ENCODE data around the gene BMX.
A peak's percentile ranks its signal among the peaks of the same experiment; 100 is the strongest.

BMX gene

DNA sequence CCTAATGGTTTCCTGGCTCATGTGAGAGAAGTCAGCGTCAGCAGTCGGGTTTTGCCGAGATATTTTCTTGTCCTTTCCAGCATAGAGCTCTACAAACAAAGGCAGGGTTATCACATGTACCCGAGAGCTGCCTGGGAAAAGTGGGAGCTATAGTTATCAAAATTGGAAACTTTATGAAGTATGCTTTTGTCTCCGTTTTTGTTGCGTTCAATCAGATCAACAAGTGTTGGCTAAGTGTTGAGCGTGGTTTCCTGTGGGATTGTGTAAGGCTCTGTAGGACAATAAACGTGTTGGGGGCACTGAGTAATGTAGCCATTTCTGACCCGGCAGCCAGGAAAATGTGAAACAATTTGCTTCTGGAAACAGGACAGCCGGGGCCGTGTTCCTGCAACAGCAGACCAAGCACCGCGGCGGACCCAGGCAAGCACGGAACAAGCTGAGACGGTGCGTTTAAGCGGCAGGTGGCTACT is at the start of gene BMX:
TSS of gene BMX (plus strand) at position 311 of the 470 bp plus-strand sequence. CDS start 7,547 bp downstream, outside the sequence.
- DNase-seq (ENCODE audit: extremely low read depth, insufficient read length) = no peak
- Histone ChIP-seq H3K27me3 (replicated peaks; ENCODE audit: control insufficient read depth, insufficient read depth, low read length) (no peaks in the 10 kb centered on the region; the same call in 1 of the 2 replicates), H3K4me3 (replicated peaks; ENCODE audit: low read depth, low read length) (no peak within 1 kb of the TSS), H3K36me3 (ENCODE audit: control insufficient read depth, insufficient read depth, low read length) (no peaks in the 10 kb centered on the region)
- TF ChIP-seq, protein P1, sequence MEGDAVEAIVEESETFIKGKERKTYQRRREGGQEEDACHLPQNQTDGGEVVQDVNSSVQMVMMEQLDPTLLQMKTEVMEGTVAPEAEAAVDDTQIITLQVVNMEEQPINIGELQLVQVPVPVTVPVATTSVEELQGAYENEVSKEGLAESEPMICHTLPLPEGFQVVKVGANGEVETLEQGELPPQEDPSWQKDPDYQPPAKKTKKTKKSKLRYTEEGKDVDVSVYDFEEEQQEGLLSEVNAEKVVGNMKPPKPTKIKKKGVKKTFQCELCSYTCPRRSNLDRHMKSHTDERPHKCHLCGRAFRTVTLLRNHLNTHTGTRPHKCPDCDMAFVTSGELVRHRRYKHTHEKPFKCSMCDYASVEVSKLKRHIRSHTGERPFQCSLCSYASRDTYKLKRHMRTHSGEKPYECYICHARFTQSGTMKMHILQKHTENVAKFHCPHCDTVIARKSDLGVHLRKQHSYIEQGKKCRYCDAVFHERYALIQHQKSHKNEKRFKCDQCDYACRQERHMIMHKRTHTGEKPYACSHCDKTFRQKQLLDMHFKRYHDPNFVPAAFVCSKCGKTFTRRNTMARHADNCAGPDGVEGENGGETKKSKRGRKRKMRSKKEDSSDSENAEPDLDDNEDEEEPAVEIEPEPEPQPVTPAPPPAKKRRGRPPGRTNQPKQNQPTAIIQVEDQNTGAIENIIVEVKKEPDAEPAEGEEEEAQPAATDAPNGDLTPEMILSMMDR (IDR thresholded peaks at IDR 0.05; ENCODE audit: insufficient read depth, low read length, poor library complexity, severe bottlenecking) = no peak

DNA sequence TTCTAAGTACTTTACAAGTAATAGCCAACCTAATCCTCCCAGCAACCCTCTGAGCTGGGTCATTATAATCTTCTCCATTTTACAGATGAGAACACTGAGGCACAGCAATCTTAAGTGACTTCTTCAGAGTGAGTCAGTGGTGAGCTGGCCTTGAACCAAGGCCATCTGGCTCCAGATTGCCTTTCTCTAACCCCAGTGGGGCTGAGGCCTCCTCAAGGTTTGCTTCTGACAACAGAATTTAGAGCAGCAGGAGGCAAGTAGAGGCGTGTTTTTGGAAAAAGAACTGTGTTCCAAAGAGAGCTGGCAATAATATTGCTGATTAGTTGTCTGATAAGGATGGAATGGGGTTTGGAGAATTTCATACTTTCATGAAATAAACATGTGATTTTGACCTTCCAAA is 48.7 kb upstream of the BMX start:
- TF ChIP-seq, protein P1 (IDR thresholded peaks at IDR 0.05; ENCODE audit: insufficient read depth, low read length, poor library complexity, severe bottlenecking) = no peak
- Histone ChIP-seq H3K36me3 (ENCODE audit: control insufficient read depth, insufficient read depth, low read length) (no peaks in the 10 kb centered on the region), H3K27me3 (replicated peaks; ENCODE audit: control insufficient read depth, insufficient read depth, low read length) (no peaks in the 10 kb centered on the region), H3K4me3 (replicated peaks; ENCODE audit: low read depth, low read length) (no peak overlapping the region)
- DNase-seq (ENCODE audit: extremely low read depth, insufficient read length) = no peak

DNA sequence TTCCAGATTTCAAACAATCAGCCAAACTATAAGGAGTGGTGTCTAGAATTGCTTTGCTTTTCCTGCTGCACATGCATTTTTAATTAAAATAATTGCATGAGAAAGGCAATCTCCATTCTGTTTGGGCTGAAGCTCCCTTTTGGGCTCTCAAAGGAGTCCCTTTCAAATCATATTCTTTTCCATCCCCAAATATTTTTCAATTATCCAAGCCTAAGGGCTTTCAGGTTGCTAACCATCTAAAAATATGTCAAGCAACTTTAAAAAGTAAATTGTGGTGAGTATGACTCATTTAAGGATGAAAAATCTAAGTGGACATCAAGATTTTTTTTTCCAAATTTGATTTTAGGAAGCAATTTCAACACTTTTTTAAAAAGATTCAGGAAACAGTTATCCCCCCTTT is 35.9 kb upstream of the BMX start:
- no peak for DNase-seq (ENCODE audit: extremely low read depth, insufficient read length)
- Histone ChIP-seq H3K4me3 (replicated peaks; ENCODE audit: low read depth, low read length) (no peak overlapping the region), H3K27me3 (replicated peaks; ENCODE audit: control insufficient read depth, insufficient read depth, low read length) (no peaks in the 10 kb centered on the region), H3K36me3 (ENCODE audit: control insufficient read depth, insufficient read depth, low read length) (no peaks in the 10 kb centered on the region)
- TF ChIP-seq, protein P1 (IDR thresholded peaks at IDR 0.05; ENCODE audit: insufficient read depth, low read length, poor library complexity, severe bottlenecking) = no peak

DNA sequence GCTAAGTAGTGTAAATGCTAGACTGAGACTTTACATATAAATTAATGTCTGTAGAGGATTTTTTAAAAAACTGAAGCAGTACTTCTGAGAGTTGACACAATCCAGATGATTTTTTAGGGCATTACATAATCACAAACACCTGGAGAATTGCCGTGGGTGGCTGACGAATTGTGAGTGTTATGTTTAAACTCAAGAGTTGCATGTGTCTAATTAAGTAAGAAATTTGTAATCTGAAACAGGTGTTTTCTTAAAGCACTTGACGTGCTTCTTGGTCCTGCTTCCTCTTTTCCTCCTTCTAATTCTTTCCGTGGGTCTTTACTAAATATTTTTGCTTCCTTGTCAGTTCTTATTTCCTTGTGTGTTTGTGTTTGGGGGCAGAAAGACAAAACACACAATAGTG is 35.3 kb upstream of the BMX start:
- DNase-seq (ENCODE audit: extremely low read depth, insufficient read length) = peak; percentile 58
- no peaks in the 10 kb centered on the region for H3K27me3 ChIP-seq (replicated peaks; ENCODE audit: control insufficient read depth, insufficient read depth, low read length)
- TF ChIP-seq, protein P1 (IDR thresholded peaks at IDR 0.05; ENCODE audit: insufficient read depth, low read length, poor library complexity, severe bottlenecking) = no peak
- no peaks in the 10 kb centered on the region for H3K36me3 ChIP-seq (ENCODE audit: control insufficient read depth, insufficient read depth, low read length)
- no peak overlapping the region for H3K4me3 ChIP-seq (replicated peaks; ENCODE audit: low read depth, low read length)

DNA sequence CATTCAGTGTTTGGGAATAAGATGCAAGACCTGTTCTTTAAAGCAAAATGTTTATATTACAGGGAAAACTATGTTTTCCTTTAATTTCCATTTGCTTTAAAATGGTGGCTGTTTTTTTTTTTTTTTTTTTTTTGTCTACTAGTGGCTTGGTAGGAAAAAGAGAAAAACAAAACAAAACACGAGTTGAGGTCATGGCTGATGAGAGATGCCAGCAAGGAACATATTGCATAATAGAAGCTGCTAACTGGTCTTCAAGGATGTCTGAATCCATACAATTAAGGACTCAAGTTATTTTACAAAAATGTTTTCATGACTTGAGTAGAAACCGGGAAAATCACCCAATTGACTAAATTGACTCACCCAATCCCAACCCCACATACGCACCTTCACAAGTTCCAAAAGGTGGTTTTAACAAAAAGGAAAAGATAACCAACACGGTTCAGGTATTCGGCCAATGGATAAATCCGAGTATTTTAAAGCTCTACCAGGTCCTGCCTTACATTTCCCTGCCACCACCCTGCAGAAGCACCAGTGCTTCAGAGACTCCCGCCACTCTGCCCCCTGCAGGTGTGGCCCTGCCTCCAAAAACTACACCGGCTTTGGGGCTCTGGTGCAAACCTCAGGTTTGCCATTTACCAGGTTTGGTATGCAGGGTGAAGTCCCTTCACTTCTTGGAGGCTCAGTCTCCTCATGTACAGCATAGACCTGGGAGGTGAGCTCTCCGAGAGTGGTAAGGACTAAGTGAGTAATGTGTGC is 34.5 kb upstream of the BMX start:
- DNase-seq (ENCODE audit: extremely low read depth, insufficient read length) = no peak
- no peak overlapping the region for H3K4me3 ChIP-seq (replicated peaks; ENCODE audit: low read depth, low read length)
- no peaks in the 10 kb centered on the region for H3K36me3 ChIP-seq (ENCODE audit: control insufficient read depth, insufficient read depth, low read length)
- H3K27me3 ChIP-seq (replicated peaks; ENCODE audit: control insufficient read depth, insufficient read depth, low read length) = no peaks in the 10 kb centered on the region
- TF ChIP-seq, protein P1 (IDR thresholded peaks at IDR 0.05; ENCODE audit: insufficient read depth, low read length, poor library complexity, severe bottlenecking) = peak; percentile 38

Data from GM06990 (cell line).